IMR-90 (cell line): ENCODE data around the gene EFHD2.
"Not testable (repeated sequence)": the region's sequence is repeated elsewhere in the genome, so short reads cannot be mapped to it uniquely, and the experiment has no call there.

Experiments
- BHLHE40 ChIP-seq: fragments of 150-350 bp; IDR thresholded peaks from 2 replicates; pipeline ENCODE4 v1.6.1; 2016; ENCODE audit warnings: mild to moderate bottlenecking, low read depth, low read length
- CTCF ChIP-seq: conservative IDR thresholded peaks from 2 replicates; pipeline ENCODE4 v1.5.1; 2012; ENCODE audit warnings: mild to moderate bottlenecking, low read depth, low read length, improper control_type of control experiment
- POLR2A ChIP-seq: IDR thresholded peaks from 2 replicates; pipeline ENCODE4 v1.6.1; 2012; ENCODE audit warnings: mild to moderate bottlenecking, low read depth, low read length
- RAD21 ChIP-seq: IDR thresholded peaks from 2 replicates; pipeline ENCODE4 v1.6.1; 2012; ENCODE audit warnings: low read length, improper control_type of control experiment

- not testable (repeated sequence) for TF ChIP-seq CTCF, BHLHE40, POLR2A, RAD21
Observed at GRCh38 chr1:15389828-15390227, 19.9 kb upstream of the EFHD2 start.
